HepG2 (cell line): Measurements from ENCODE around the gene MEAF6. TPM values are rescaled to one million over a fixed set of nuclear protein-coding genes. Genes with fewer than 3 reads are reported as not detected.

Experiments
- ATAC-seq: fragments of 200-7000 bp; cut with Tn5 transposase; 3 replicates; pipeline ENCODE4 v1.9.1; 2020; ENCODE audit warnings: mild to moderate bottlenecking, moderate library complexity
- BruUV-seq: library from RNA; stranded (reverse); fragments of 400-500 nt; replicated peaks from 2 replicates; lab custom pipeline; 2021; lab: Mats Ljungman, UMichigan
- CTCF ChIA-PET: fragments of 300-600 bp; formaldehyde crosslinking; extraction: SDS; loops from one replicate; lab custom pipeline; 2021; ENCODE audit warnings: low total read pairs, inconsistent platforms, low intra/inter-chr PET ratio; lab: Yijun Ruan, JAX
- POLR2A ChIA-PET: fragments of 350-600 bp; sonication (Branson Sonifier 250); formaldehyde crosslinking; loops from one replicate; lab custom pipeline; 2020; ENCODE audit warnings: antibody characterized with exemption, inconsistent platforms; lab: Yijun Ruan, JAX
- DNase-seq: peaks from one replicate; pipeline ENCODE4 v3.0.0-alpha.2; 2015; ENCODE audit warnings: low spot score
- FAIRE-seq: peaks from 3 replicates; lab custom pipeline; 2011; peaks lifted over from hg19 to GRCh38; lab: Jason Lieb, UNC
- H2AFZ ChIP-seq: one replicate; pipeline ENCODE4 v1.6.1; 2011; ENCODE audit warnings: low read length, inconsistent platforms
- H3K27ac ChIP-seq: fragments of 300-600 bp; 3 replicates; pipeline ENCODE4 v1.8.0; 2011; ENCODE audit warnings: mixed run types, mild to moderate bottlenecking, mixed read lengths, low read length, inconsistent platforms; ENCODE audit not compliant: insufficient read depth; ENCODE audit errors: extremely low read length
- H3K27me3 ChIP-seq, 2 experiments: fragments of 200-600 bp in 1 of 2; 2 replicates in 1 of 2; 3 replicates in 1 of 2; pipeline versions ENCODE4 v1.6.0 to v1.8.0; 2011; ENCODE audit warnings: low read length in 2 of 2, mild to moderate bottlenecking in 2 of 2, moderate library complexity in 2 of 2, inconsistent platforms in 1 of 2; ENCODE audit not compliant: insufficient read depth in 2 of 2, control insufficient read depth in 1 of 2
- H3K36me3 ChIP-seq, 2 experiments: fragments of 200-600 bp in 1 of 2; replicated peaks in 1 of 2; 2 replicates in 1 of 2; 3 replicates in 1 of 2; pipeline versions ENCODE4 v1.5.1 to v1.8.0; 2011; ENCODE audit warnings: low read length in 2 of 2, inconsistent platforms in 1 of 2; ENCODE audit not compliant: insufficient read depth in 2 of 2, control insufficient read depth in 1 of 2
- H3K4me1 ChIP-seq: 2 replicates; pipeline ENCODE4 v1.5.1; 2012; ENCODE audit warnings: low read length, inconsistent platforms; ENCODE audit not compliant: insufficient read depth
- H3K4me2 ChIP-seq: 2 replicates; pipeline ENCODE4 v1.6.0; 2011; ENCODE audit warnings: low read depth, low read length, inconsistent platforms
- H3K4me3 ChIP-seq, 3 experiments: fragments of 200-600 bp in 1 of 3; sonication (generic), shearing (Covaris generic) in 1 of 3; replicated peaks in 1 of 3; 2 replicates each; pipeline ENCODE4 v1.5.1; 2011 to 2016; ENCODE audit warnings: low read length in 3 of 3, inconsistent platforms in 2 of 3, low read depth in 2 of 3, mild to moderate bottlenecking in 2 of 3, control low read depth in 1 of 3, mixed read lengths in 1 of 3; ENCODE audit not compliant: insufficient read depth in 1 of 3
- H3K79me2 ChIP-seq: one replicate; pipeline ENCODE4 v1.6.1; 2011; ENCODE audit warnings: low read length, inconsistent platforms; ENCODE audit not compliant: insufficient read depth
- H3K9ac ChIP-seq: 2 replicates; pipeline ENCODE4 v1.6.0; 2011; ENCODE audit warnings: mild to moderate bottlenecking, low read depth, low read length, inconsistent platforms; ENCODE audit not compliant: insufficient read depth
- H3K9me3 ChIP-seq: 2 replicates; pipeline ENCODE4 v1.5.1; 2012; ENCODE audit warnings: mild to moderate bottlenecking, low read length
- H4K20me1 ChIP-seq: 2 replicates; pipeline ENCODE4 v1.6.0; 2011; ENCODE audit warnings: inconsistent platforms, mild to moderate bottlenecking, low read length, moderate library complexity; ENCODE audit not compliant: insufficient read depth
- LRRFIP1 ChIP-seq: sonication (generic); formaldehyde crosslinking; conservative IDR thresholded peaks from 2 replicates; pipeline ENCODE4 v1.4.0; 2020; ENCODE audit warnings: missing genetic modification reagents
- MBD4 ChIP-seq: IDR thresholded peaks from 2 replicates; pipeline ENCODE4 v1.6.1; 2012; ENCODE audit warnings: low read length, inconsistent platforms, borderline replicate concordance
- NCOR1 ChIP-seq: fragments of 200-600 bp; sonication (generic); IDR thresholded peaks from 2 replicates; pipeline ENCODE4 v1.7.0; 2017; ENCODE audit warnings: antibody characterized with exemption, low read length, borderline replicate concordance
- ONECUT2 ChIP-seq: sonication (generic); formaldehyde crosslinking; IDR thresholded peaks from 2 replicates; pipeline ENCODE4 v1.4.0; 2020; ENCODE audit warnings: missing genetic modification reagents
- ZNF350 ChIP-seq: sonication (generic); formaldehyde crosslinking; IDR thresholded peaks from 2 replicates; pipeline ENCODE4 v1.4.0; 2020; ENCODE audit warnings: mild to moderate bottlenecking, low read depth, missing genetic modification reagents, borderline replicate concordance
- WGBS: methylation state at CpG from one replicate; pipeline ENCODE4 v1.1.6; 2017; ENCODE audit warnings: low lambda C conversion rate; 5-methylcytosine and 5-hydroxymethylcytosine counted together
- in situ Hi-C: cut with HindIII; loops from 2 replicates; pipeline ENCODE4 v1.10.0; 2017; ENCODE audit warnings: low pct_unique_long_range_greater_than_20kb; ENCODE audit not compliant: extremely low pct_ligation_motif_present
- intact Hi-C: fragments of 100-400 bp; cut with micrococcal nuclease; formaldehyde crosslinking; loops from one replicate; pipeline ENCODE4 v1.10.0; 2022; ENCODE audit not compliant: unreplicated experiment
- polyA plus RNA-seq, 8 experiments: library from polyadenylated mRNA; depleted of rRNA in 3 of 8; stranded (reverse) in 7 of 8; unstranded in 1 of 8; fragments of >200 nt; fragmentation: Illumina TruSeq in 4 of 8; extraction: Trizol in 4 of 8; gene quantifications; 2 replicates each; pipeline versions ENCODE4 v1.2.1 to v1.2.3, GENCODE V29; 2011 to 2016; ENCODE audit warnings: low read depth in 4 of 8, missing spikeins in 1 of 8, mixed read lengths in 1 of 8; ENCODE audit not compliant: insufficient read depth in 1 of 8
- total RNA-seq, 5 experiments: library from RNA; depleted of rRNA; stranded (reverse); fragments of >200 nt; fragmentation: Illumina TruSeq; extraction: Trizol; gene quantifications; 2 replicates each; pipeline ENCODE4 v1.2.3, GENCODE V29; 2016; ENCODE audit warnings: low read depth in 1 of 5

Gene MEAF6
- total and polyA plus RNA-seq, 2 of the 13 experiments (the other 11 are each of a cell fraction or from before 2014, with no cell fraction given), result 29.5 to 45.6 TPM

GRCh38 chr1:37498872-37499617 is 15.5 kb downstream of the MEAF6 start:
- H4K20me1 ChIP-seq, result no peaks in the 10 kb centered on the region

More at GRCh38 chr1:37498872-37499617, 15.5 kb downstream of the MEAF6 start:
- Histone ChIP-seq H3K27me3 (no peaks in the 10 kb centered on the region), H3K4me1 (peaks cover 25% of the 10 kb centered on the region), H3K4me3 (no peak overlapping the region), H2AFZ (no peak overlapping the region), H3K79me2 (no peaks in the 10 kb centered on the region), H3K36me3 (peaks cover 15 to 56% of the 10 kb centered on the region in 2 experiments; a peak in 4 of 5 replicates), H3K27ac (no peak overlapping the region), H3K9ac (no peak overlapping the region), H3K9me3 (no peaks in the 10 kb centered on the region), H3K4me2 (no peak overlapping the region)
- in situ Hi-C loops, result no loop called here
- no peak for DNase-seq
- BruUV-seq, result no TSS peak
- no peak for TF ChIP-seq NCOR1
- TF ChIP-seq LRRFIP1 (CRISPR knock-in tag), result no peak
- TF ChIP-seq ONECUT2, result no peak
- no peak for TF ChIP-seq ZNF350
- TF ChIP-seq MBD4, result no peak
- POLR2A ChIA-PET, result no interaction called here
- no peak for FAIRE-seq
- CTCF ChIA-PET, result no interaction called here
- WGBS, result 94% methylated on average over 4 of the region's 4 CpGs
- ATAC-seq, result no peak
- intact Hi-C loops, result no loop called here
